ENCODE results near the gene ZNF526.

Gene ZNF526

DNA sequence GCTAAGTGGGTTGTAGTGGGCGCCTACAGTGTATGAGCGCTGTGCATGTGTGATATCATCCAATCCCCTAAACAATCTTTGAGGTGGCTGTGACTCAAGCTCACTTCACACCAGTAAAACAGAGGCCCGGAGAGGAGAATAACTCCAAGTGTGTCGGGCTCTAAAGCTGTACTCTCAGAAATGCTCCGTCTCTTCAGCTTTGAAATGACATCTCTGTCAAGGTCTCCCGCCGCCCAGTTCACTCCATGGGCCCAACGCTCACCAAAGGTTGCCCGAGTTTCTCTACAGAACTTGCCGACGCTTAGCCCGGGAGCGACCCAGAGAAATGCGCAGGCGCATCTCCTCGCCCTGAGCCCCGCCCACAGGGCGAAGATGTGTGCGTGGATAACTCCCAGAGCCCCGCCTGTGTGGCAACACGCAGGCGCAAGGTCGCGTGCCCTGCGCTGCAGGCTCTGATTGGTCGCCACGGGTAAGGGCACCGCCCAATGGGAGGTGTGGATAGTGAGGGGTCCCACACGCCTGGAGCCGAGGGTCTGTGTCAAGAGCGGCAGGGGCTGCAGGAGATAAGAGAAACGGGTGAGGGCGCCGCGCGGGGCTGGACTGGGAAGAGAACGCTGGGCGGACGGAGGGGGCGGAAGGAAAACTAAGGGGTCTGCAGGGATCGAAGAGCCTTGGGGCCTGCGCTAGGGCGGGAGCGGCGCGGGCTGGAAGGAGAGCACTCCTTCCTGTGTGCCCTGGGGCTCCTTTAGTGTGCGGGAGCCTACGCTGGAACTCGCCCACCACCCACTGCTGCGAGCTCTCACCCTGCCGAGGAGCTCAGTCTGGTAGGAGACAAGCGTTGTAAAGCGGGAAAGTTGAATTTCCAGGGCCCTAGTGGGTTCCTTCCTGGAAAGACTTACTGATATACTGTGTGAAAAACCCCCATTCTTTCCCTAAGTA is at the start of gene ZNF526:
ZNF526 (plus strand) TSS at position 501 of the 939 bp plus-strand sequence. CDS start 4,092 bp downstream, outside the sequence.
- peak; percentile 94 to 97 for DNase-seq (ENCODE audit: low read depth in 2 of 2)

- DNase-seq (ENCODE audit: low read depth in 2 of 2), result no peak
These were observed 49.4 kb upstream of the ZNF526 start for GRCh38 chr19:42170715-42171114.

GRCh38 chr19:42172261-42172660 is 47.9 kb upstream of the ZNF526 start:
- DNase-seq (ENCODE audit: low read depth in 2 of 2), result no peak

GRCh38 chr19:42173695-42174094 is 46.4 kb upstream of the ZNF526 start:
- DNase-seq (ENCODE audit: low read depth in 2 of 2), result no peak

DNA sequence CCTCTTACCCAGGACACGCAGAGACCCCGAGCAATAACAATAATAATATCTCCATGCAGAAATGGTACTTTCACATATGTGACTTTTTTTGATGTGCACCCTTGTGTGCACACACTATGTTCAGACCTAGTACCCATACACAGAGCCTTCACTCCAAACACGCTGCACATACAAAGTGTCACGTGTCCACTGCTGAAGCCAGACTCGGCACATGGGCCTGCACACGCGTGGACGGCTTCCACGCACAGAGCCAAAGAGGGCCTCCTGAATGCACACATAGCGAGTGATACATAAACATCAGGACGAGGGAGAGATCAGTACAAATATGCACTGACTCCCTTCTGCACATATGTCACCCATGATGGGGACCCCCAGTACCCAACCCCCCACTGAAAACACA is 45.9 kb upstream of the ZNF526 start:
- DNase-seq (ENCODE audit: low read depth in 2 of 2), result no peak

GRCh38 chr19:42174958-42175734 is 45.0 kb upstream of the ZNF526 start:
- DNase-seq (ENCODE audit: low read depth in 2 of 2), result no peak

GRCh38 chr19:42175952-42176648 is 44.0 kb upstream of the ZNF526 start:
- DNase-seq (ENCODE audit: low read depth in 2 of 2), result no peak

GRCh38 chr19:42176649-42176989 is 43.5 kb upstream of the ZNF526 start:
- DNase-seq (ENCODE audit: low read depth in 2 of 2), result no peak

- peak; percentile 46 to 76 for DNase-seq (ENCODE audit: low read depth in 2 of 2)
These were observed 43.0 kb upstream of the ZNF526 start for GRCh38 chr19:42176990-42177685.

DNA sequence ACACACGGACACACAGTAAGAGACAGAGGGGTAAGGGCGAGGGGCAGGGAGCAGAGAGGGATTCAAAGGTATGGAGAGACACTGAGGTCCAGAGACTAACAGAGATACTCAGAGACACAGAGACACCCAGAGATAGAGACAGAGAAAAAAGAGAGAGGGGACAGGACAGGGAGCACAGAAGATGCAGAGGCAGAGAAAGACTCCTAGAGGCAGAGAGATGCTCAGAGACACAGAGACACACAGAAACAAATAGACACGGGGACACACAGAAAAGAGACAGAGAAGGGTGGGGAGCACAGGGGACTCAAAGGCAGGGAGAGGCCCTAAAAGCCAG is 42.5 kb upstream of the ZNF526 start:
- DNase-seq (ENCODE audit: low read depth in 2 of 2), result no peak

GRCh38 chr19:42178791-42179674 is 41.1 kb upstream of the ZNF526 start:
- DNase-seq (ENCODE audit: low read depth in 2 of 2), result no peak

- peak; percentile 54 to 57 for DNase-seq (ENCODE audit: low read depth in 2 of 2)
These were observed 35.7 kb upstream of the ZNF526 start for GRCh38 chr19:42184401-42184861.

GRCh38 chr19:42185277-42185676 is 34.8 kb upstream of the ZNF526 start:
- no peak for DNase-seq (ENCODE audit: low read depth in 2 of 2)

DNA sequence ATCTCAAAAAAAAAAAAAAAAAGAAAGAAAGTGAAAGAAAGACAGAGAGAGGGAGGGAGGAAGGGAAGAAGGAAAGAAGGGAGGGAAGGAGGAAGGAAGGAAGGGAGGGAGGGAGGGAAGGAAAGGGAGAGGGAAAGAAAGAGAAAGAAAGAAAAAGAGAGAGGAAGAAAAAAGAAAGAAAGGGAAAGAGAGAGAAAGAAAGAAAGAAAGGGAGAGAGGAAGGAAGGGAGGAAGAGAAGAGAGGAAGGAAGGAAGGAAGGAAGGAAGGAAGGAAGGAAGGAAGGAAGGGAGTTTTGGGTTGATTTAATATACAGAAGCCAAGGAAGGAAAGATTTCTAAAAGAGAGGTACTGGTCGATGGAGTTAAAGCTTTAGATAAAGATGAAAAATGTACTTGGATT is 31.4 kb upstream of the ZNF526 start:
- DNase-seq (ENCODE audit: low read depth in 2 of 2), result no peak

- DNase-seq (ENCODE audit: low read depth in 2 of 2), result no peak
These were observed 31.0 kb upstream of the ZNF526 start for GRCh38 chr19:42189133-42189532.

DNA sequence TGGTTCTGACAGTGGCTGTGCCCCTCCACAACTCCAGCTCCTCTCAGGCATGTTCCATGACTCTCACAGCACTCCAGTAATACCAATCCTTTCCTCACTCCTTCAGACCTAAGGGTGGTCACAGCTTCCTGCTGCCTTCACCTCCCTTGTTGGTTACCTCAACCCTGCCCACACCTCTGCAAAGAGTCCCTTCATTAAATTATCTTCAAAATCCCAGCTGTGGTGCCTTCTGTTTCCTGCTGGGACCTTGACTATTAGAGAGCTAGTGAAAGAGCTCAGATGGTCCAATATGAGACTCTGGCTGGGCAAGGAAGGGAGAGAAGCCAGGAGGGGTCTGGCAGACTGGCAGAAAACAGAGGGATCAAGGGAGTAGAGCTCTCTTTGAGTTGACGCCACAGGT is 28.8 kb upstream of the ZNF526 start:
- no peak for DNase-seq (ENCODE audit: low read depth in 2 of 2)

DNA sequence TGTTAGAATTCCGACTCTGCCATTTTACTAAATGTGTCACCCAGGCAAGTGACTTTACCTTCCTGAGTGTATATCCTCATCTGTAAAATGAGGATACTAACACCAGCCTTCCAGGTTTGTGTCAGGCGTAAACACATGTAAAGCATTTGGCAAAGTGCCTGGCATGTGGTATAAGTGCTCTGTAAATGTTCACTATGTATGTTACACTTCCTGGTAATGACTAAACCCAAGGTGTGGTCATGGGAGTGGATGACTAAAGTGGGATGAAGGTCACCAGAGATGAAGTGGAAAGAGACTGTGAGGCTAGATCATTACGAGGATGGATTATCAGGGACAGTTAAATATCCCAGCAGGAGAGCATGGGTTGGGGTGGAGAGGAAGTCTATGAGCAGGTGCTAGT is 28.3 kb upstream of the ZNF526 start:
- no peak for DNase-seq (ENCODE audit: low read depth in 2 of 2)

DNA sequence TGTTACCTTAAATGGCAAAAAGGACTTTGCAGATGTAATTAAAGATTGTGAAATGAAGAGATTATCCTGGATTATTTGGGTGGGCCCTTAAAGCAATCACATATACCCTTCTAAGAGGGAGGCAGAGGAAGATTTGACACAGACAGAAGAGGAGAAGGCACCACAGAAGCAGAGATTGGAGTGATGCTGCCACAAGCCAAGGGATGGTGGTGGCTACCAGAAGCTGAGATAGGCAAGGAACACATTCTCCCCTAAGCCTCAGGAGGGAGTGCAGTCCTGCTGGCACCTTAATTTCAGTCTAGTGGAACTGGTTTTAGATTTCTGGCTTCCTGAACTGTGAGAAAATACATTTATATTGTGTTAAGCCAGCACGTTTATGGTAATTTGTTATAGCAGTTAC is 26.8 kb upstream of the ZNF526 start:
- DNase-seq (ENCODE audit: low read depth in 2 of 2), result no peak

DNA sequence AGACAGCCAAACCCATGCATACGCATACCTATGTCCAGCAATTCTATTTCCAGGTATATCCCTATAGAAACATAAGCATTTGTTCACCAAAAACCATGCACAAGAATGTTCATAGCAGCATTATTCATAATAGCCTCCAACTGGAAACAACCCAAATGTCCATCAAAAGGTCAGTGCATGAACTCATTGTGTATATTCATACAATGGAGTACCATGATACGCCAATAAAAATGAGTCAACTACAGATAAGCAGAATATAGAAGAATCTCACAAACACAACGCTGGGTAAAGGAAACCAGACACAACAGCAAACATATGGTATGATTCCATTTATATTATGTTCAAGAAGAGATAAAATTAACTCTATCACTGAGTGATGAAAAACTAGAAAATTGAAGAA is 26.4 kb upstream of the ZNF526 start:
- no peak for DNase-seq (ENCODE audit: low read depth in 2 of 2)
